H7 (cell line): ENCODE results near the gene TMEM43. TPM values are rescaled to one million over a fixed set of nuclear protein-coding genes. Genes with fewer than 3 reads are reported as not detected.
"Not testable (repeated sequence)": the region's sequence is repeated elsewhere in the genome, so short reads cannot be mapped to it uniquely, and the experiment has no call there.

Experiments used
- DNase-seq: peaks from one replicate; pipeline ENCODE4 v3.0.0; 2012
- H3K27me3 ChIP-seq: 2 replicates; pipeline ENCODE4 v1.6.0; 2011; ENCODE audit warnings: mild to moderate bottlenecking, low read length; ENCODE audit not compliant: control insufficient read depth, insufficient read depth
- H3K36me3 ChIP-seq: replicated peaks from 2 replicates; pipeline ENCODE4 v1.5.1; 2011; ENCODE audit warnings: low read length; ENCODE audit not compliant: control insufficient read depth, insufficient read depth
- H3K4me3 ChIP-seq: 2 replicates; pipeline ENCODE4 v1.5.1; 2011; ENCODE audit warnings: low read depth, mild to moderate bottlenecking, control low read depth, low read length, moderate library complexity; ENCODE audit not compliant: insufficient read depth
- total RNA-seq: library from RNA; depleted of rRNA; stranded (reverse); fragments of >200 nt; shearing (Covaris generic); gene quantifications from 2 replicates; pipeline ENCODE4 v1.2.3, GENCODE V29; 2014; rRNA removed

The TMEM43 gene, protein sequence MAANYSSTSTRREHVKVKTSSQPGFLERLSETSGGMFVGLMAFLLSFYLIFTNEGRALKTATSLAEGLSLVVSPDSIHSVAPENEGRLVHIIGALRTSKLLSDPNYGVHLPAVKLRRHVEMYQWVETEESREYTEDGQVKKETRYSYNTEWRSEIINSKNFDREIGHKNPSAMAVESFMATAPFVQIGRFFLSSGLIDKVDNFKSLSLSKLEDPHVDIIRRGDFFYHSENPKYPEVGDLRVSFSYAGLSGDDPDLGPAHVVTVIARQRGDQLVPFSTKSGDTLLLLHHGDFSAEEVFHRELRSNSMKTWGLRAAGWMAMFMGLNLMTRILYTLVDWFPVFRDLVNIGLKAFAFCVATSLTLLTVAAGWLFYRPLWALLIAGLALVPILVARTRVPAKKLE
- 59.1 and 62.7 TPM in 2 replicates for total RNA-seq

DNA sequence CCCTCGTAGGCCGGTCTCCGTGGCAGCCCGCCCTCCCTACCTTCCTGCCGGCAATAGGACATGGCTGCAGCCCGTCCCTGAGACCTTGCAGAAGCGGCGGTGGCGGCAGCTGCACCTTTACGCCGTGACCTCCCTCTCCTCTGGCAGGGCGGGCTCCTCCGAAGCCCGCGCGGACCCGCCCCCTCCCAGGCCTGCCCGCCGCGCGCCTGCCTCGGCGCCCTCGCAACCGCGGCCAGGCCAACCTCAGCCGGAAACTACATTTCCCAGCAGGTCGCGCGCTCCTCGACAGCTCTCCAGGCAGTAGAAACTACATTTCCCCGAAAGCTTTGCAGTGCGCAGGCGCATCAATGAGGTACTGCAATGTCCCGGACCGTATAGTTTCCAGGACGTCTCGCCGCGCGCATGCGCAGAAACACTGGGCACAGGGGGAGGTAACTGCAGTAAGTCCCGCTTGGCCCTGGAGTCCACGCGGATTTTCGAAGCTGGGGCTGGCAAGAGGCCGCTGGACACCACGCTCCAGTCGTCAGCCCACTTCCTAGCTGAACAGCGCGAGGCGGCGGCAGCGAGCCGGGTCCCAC is at the start of gene TMEM43, which contains the start of gene CHCHD4:
TMEM43 (plus strand) TSS at position 438 of the 578 bp plus-strand sequence. CDS start 142 bp downstream, outside the sequence.
CHCHD4 (minus strand) TSS at position 256 of the 578 bp plus-strand sequence; CDS start at position 62, 194 bp downstream.
- Histone ChIP-seq H3K4me3 (peak within 1 kb of the TSS; percentile 98), H3K36me3 (peaks cover 3% of the 10 kb centered on the region; the same call in 1 of the 2 replicates), H3K27me3 (no peaks in the 10 kb centered on the region)
- peak; percentile 98 for DNase-seq

DNA sequence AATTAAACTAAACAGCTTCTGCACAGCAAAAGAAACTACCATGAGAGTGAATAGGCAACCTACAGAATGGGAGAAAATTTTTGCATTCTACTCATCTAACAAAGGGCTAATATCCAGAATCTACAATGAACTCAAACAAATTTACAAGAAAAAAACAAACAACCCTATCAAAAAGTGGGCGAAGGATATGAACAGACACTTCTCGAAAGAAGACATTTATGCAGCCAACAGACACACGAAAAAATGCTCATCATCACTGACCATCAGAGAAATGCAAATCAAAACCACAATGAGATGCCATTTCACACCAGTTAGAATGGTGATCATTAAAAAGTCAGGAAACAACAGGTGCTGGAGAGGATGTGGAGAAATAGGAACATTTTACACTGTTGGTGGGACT is 49.6 kb upstream of the TMEM43 start:
- H3K27me3 ChIP-seq, H3K36me3 ChIP-seq, H3K4me3 ChIP-seq, DNase-seq: not testable (repeated sequence)

DNA sequence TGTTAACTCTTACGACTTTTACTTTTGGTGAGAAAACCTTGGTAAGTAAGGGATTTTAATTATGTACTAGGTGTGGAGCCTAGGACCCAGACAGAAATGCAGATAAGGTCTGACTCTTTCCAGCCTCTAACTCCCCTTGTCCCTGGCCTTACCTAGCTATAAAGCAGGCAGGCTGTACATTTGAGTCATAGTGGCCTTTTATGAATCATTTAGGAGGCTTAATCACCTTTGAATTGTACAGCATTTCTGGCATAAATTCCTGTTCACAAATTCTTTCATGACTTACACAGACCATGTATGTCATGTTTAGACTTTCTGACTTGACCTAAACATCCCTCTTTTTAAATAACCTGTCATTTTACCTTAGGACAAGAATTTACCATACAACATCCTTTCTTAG is 47.5 kb upstream of the TMEM43 start:
- DNase-seq = no peak
- Histone ChIP-seq H3K4me3 (no peak overlapping the region), H3K36me3 (no peaks in the 10 kb centered on the region), H3K27me3 (no peaks in the 10 kb centered on the region)

DNA sequence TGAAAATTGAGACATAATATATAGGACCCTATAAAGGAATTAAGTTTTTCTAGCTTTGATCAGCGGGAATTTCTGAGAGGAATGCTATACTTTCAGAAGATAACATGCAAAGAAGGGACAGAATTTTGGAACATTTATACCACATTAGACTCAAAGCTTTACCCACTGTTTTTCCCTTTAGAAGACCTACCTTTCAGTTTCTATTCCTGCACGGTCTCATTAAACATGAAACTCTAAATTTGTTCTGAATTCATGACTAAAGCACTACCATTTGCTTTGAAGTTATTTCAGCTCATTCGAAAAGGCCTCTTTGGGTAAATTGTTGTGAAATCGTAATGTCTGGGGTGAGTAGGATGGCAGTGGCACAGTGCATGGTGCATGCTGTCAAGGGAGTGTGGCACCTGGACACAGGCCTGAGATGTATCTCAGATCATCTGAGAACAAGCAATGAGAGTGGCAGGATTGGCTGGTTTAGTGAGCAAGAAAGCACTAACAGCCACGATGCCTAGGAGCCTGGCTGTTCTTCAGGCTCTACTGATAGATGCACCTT is 42.7 kb upstream of the TMEM43 start:
- no peak for DNase-seq
- no peaks in the 10 kb centered on the region for H3K36me3 ChIP-seq
- H3K4me3 ChIP-seq = no peak overlapping the region
- H3K27me3 ChIP-seq = no peaks in the 10 kb centered on the region

DNA sequence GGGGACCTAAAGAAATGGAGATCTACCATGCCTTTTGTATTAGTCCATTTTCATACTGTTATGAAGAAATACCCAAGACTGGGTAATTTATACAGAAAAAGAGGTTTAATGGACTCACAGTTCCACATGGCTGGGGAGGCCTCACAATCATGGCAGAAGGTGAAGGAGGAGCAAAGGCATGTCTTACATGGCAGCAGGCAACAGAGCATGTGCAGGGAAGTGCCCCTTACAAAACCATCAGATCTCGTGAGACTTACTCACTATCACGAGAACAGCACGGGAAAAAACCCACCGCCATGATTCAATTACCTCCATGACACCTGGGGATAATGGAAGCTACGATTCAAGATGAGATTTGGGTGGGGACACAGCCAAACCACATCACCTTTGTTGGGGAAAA is 37.4 kb upstream of the TMEM43 start:
- not testable (repeated sequence) for H3K27me3 ChIP-seq, DNase-seq, H3K36me3 ChIP-seq, H3K4me3 ChIP-seq

DNA sequence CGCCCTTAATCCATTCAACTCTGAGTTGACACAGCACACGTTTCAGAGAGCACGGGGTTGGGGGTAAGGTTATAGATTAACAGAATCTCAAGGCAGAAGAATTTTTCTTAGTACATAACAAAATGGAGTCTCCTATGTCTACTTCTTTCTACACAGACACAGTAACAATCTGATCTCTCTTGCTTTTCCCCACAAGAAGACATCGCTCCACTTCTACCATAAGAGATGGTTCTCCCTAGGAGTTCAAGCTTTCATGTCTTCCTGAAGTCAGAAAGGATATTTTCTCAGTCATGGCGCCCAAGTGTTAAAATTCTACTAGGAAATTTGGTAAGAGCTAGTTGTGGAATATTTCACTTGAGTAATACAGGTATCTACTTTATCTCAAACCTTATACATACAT is 32.9 kb upstream of the TMEM43 start:
- not testable (repeated sequence) for H3K4me3 ChIP-seq, H3K27me3 ChIP-seq, H3K36me3 ChIP-seq, DNase-seq

DNA sequence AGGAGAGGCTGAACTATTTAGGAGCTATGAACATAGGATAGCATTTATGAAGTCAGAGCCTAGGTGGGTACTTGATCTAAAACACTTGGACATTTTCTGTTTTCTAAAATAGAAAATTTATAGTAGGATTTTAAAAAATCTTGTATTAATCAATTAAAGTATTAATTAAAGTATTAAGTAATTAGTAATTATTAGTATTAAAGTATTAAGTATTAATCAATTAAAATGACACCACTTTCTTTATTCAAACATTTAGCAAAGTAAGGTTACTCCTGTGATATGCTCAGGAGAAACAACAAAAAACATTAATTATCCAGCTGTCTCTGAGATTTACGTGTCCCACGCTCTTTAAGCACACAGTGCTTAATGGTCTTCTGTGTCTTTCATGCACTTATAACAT is 32.4 kb upstream of the TMEM43 start:
- DNase-seq = no peak
- H3K27me3 ChIP-seq = no peaks in the 10 kb centered on the region
- H3K4me3 ChIP-seq = no peak overlapping the region
- H3K36me3 ChIP-seq = no peaks in the 10 kb centered on the region

DNA sequence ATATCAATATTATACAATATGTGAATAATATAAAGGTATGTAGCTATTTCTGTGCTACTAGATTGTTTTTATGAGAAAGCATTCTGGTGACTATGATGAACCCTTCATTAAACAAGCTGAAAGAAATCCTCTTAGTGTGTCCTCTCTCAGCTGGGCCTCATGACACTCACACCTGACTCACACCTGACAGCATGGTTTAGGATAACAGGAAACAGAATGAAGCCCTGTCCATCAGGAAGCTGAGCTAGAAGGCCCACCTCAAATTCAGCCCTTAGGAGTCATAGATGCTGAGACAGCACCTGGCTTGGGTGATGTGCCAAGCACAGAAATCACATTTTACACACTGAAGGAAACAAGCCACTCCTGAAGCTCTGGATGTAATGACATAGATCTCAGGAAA is 31.0 kb upstream of the TMEM43 start:
- no peak for DNase-seq
- Histone ChIP-seq H3K27me3 (no peaks in the 10 kb centered on the region), H3K4me3 (no peak overlapping the region), H3K36me3 (no peaks in the 10 kb centered on the region)

DNA sequence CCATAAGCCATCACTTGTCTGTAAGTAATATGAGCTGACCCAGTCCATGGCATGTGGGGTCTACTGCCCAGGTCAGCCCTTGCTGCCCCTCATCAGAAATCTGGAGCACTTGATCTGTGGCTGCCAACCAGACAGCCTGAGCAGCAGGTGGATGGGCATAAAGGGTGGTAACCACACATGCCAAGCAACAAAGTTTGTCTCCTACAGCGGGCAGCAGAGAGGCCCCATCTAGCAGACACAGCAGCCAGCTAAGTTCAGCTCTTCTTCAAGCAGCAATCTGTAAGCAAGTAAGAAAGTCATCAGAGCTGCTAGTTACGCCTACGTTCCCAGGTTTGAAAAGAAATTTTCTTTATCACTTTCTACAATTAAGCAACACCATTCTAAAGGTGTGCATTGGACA is 28.1 kb upstream of the TMEM43 start:
- Histone ChIP-seq H3K4me3 (no peak overlapping the region), H3K36me3 (no peaks in the 10 kb centered on the region), H3K27me3 (no peaks in the 10 kb centered on the region)
- DNase-seq = no peak

DNA sequence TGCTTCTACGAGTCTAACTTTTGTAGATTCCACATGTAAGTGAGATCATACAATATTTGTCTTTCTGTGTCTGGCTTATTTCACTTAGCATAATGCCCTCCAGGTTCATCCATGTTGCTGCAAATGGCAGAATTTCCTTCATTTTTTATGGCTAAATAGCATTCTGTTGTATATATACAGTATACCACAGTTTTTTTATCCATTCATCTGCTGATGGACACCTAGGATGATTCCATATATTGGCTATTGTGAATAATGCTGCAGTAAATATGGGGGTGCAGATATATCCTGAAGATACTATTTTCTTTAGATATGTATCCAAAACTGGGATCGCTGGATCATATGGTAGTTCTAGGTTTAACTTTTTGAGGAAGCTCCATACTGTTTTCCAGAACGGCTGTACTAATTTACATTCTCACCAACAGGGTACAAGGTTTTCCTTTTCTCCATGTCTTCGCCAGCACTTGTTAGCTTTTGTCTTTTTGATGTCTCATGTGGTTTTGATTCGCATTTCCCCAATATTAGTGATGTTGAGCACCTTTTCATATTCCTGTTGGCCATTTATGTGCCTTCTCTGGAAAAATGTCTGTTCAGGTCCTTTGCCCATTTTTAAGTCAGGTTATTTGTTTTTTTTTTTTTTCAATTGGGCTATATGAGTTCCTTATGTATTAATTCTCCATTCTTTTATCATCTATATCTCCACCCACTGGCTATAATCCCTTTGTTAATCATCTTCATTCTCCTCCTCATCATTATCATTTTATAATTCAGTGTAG is 27.0 kb upstream of the TMEM43 start:
- H3K27me3 ChIP-seq = no peaks in the 10 kb centered on the region
- H3K36me3 ChIP-seq = no peaks in the 10 kb centered on the region
- no peak for DNase-seq
- H3K4me3 ChIP-seq = no peak overlapping the region

DNA sequence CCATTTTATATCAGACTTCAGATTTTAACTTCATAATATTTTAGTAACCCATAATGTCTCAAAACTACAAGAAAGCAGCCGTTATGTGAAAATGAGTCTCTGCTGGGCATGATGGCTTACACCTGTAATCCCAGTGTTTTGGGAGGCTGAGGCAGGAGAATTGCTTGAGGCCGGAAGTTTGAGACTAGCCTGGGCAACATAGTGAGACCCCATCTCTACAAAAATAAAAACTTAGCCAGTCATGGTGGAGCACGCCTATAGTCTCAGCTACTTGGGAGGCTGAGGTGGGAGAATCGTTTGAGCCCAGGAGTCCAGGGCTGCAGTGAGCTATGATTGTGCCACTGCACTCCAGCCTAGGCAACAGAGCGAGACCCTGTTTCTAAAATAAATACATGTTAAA is 15.0 kb upstream of the TMEM43 start:
- not testable (repeated sequence) for DNase-seq, H3K27me3 ChIP-seq, H3K36me3 ChIP-seq, H3K4me3 ChIP-seq

DNA sequence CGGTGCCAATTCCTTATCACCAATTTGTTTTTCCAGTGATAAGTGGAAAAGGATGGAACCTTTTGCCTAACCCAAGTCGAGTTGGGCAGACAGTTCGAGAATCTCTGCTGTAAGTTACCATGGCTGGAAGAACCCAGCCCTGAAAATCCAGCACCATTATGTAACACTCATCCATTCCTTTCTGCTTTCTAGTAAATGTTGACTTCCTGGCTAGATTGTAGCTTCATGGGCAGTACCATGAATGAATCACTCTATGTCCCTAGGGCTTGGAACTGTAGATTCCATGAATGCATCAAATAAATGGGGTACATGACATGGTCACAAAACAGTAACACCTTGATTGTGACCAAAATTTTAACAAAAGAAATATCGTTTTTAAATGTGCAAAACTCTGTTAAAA is 14.2 kb upstream of the TMEM43 start:
- peaks cover 7% of the 10 kb centered on the region for H3K36me3 ChIP-seq
- no peaks in the 10 kb centered on the region for H3K27me3 ChIP-seq
- no peak overlapping the region for H3K4me3 ChIP-seq
- DNase-seq = no peak

DNA sequence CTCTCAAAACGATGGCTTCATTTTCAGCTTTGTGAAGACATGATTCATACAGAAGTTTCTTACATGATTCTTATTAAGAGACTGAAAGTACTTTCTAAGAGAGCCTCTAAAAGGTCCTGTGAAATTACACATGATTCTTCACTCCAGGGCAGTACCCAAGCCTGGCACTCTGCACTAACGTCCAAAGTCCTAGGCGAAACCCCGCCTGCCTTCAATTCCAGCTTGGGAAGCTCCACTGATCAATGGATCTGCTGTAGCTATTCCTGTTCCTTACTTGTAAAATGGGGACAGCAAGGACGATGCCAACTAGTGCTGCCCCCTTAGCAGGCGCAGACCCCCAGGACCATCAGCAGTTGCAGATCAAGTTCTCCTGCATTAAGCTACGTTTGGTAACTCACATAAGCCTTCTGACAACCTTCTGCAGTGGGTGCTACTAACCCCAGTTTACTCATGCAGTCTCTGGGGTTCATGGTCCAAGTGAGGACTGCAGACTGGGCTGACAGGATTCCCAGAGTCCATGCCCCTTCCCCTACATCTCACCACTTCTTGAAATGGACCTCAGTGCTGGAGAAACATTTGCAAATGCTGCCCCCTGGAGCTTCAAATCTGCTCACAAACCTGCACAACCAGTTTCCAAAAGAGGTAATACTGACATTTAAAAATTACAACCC is 10.8 kb upstream of the TMEM43 start:
- H3K27me3 ChIP-seq = no peaks in the 10 kb centered on the region
- peaks cover 11% of the 10 kb centered on the region for H3K36me3 ChIP-seq
- no peak for DNase-seq
- H3K4me3 ChIP-seq = no peak overlapping the region
